Measurements from ENCODE around the gene RUFY3. TPM values are rescaled to one million over a fixed set of nuclear protein-coding genes. Genes with fewer than 3 reads are reported as not detected.

Gene RUFY3
- total and polyA plus RNA-seq, 9 of the 15 experiments (the other 6 are each of a cell fraction or from before 2014, with no cell fraction given): 4.2 to 31.1 (median 21.5) TPM

GRCh38 chr4:70760662-70761061, 38.9 kb downstream of the RUFY3 start (continued):
- no peak for TF ChIP-seq BRF2 (IDR thresholded peaks at IDR 0.05; ENCODE audit: borderline replicate concordance, insufficient read depth, insufficient read length)

- Histone ChIP-seq H3K9me1 (ENCODE audit: control insufficient read depth, insufficient read depth, low read length) (no peaks in the 10 kb centered on the region), H3K27me3 (ENCODE audit: control insufficient read depth in 2 of 2, insufficient read depth in 2 of 2, low read length in 2 of 2) (no peaks in the 10 kb centered on the region), H3K9ac (ENCODE audit: insufficient read depth in 1 of 2, low read depth in 2 of 2, low read length in 2 of 2) (no peak overlapping the region), H2AFZ (ENCODE audit: low read depth, low read length) (no peak overlapping the region), H3K4me1 (replicated peaks in 1 of 2; ENCODE audit: control insufficient read depth in 2 of 2, insufficient read depth in 2 of 2, low read length in 2 of 2) (peaks cover 0 to 3% of the 10 kb centered on the region in 2 experiments; a peak in 1 of 5 replicates), H4K20me1 (replicated peaks; ENCODE audit: control insufficient read depth, insufficient read depth, low read length) (no peaks in the 10 kb centered on the region), H3K36me3 (ENCODE audit: control insufficient read depth, insufficient read depth, low read length) (peaks cover 8% of the 10 kb centered on the region; the same call in 2 of the 3 replicates), H3K9me3 (replicated peaks; ENCODE audit: control insufficient read depth, insufficient read depth, low read depth, low read length) (no peaks in the 10 kb centered on the region), H3K4me2 (ENCODE audit: insufficient read depth, low read length) (no peak overlapping the region), H3K79me2 (ENCODE audit: control insufficient read depth, insufficient read depth, low read length) (no peaks in the 10 kb centered on the region), H3K4me3 (no peak overlapping the region), H3K27ac (ENCODE audit: extremely low read depth, low read depth, low read length) (no peak overlapping the region)
- ChIA-PET POLR2A (no interaction called here), CTCF (ENCODE audit: low intra/inter-chr PET ratio) (no interaction called here)
- TF ChIP-seq GTF2F1 (IDR thresholded peaks at IDR 0.05; ENCODE audit: low read depth, low read length): no peak
- no peak for TF ChIP-seq ZNF3 (CRISPR knock-in tag; IDR thresholded peaks at IDR 0.05)
- no peak for TF ChIP-seq NR4A1 (CRISPR knock-in tag; IDR thresholded peaks at IDR 0.05)
- no peak for TF ChIP-seq NR4A1 (tag; IDR thresholded peaks at IDR 0.05)
- TF ChIP-seq HDGF (IDR thresholded peaks at IDR 0.05): no peak
- TF ChIP-seq XRCC3 (IDR thresholded peaks at IDR 0.05): no peak
- TF ChIP-seq HLTF (IDR thresholded peaks at IDR 0.05): no peak
- no peak for TF ChIP-seq STAG1 (CRISPR knock-in tag; IDR thresholded peaks at IDR 0.05; ENCODE audit: borderline replicate concordance)
- no peak for TF ChIP-seq ZNF699 (CRISPR knock-in tag; IDR thresholded peaks at IDR 0.05; ENCODE audit: insufficient replicate concordance)
- TF ChIP-seq ZNF449 (CRISPR knock-in tag; IDR thresholded peaks at IDR 0.05): no peak
- TF ChIP-seq YY1 (IDR thresholded peaks at IDR 0.05; ENCODE audit: borderline replicate concordance in 1 of 3, control insufficient read depth in 1 of 3, extremely low read depth in 1 of 3, insufficient read depth in 3 of 3, insufficient read length in 1 of 3, insufficient replicate concordance in 2 of 3, low read depth in 1 of 3, low read length in 2 of 3): no peak
- in situ Hi-C loops (cut with MboI) (no loop called here), intact Hi-C loops (cut with micrococcal nuclease) (no loop called here)
- 42% methylated on average over 3 of the region's 3 CpGs for WGBS (ENCODE audit: insufficient coverage, low coverage, missing lambda C conversion rate)
- no peak for ATAC-seq
- no peak for DNase-seq (ENCODE audit: extremely low read depth in 1 of 4, low spot score in 3 of 4)
- FAIRE-seq: no peak
- no TSS peak for BruUV-seq (replicated peaks)
These were observed 39.6 kb downstream of the RUFY3 start for GRCh38 chr4:70761276-70761816.

All from K562 (cell line).